GM23248 (cell line): ENCODE data around the gene ARSG.

Source experiments
- EZH2 ChIP-seq: fragments of 200-600 bp; sonication (generic); IDR thresholded peaks from 2 replicates; pipeline ENCODE4 v1.6.1; 2018; ENCODE audit warnings: antibody characterized with exemption, mild to moderate bottlenecking; ENCODE audit not compliant: insufficient read depth, poor library complexity, severe bottlenecking
- EZH2phosphoT487 ChIP-seq: fragments of 200-600 bp; sonication (generic); IDR thresholded peaks from 2 replicates; pipeline ENCODE4 v1.6.1; 2018; ENCODE audit warnings: antibody characterized with exemption, moderate library complexity, mild to moderate bottlenecking, low read depth; ENCODE audit not compliant: insufficient read depth

DNA sequence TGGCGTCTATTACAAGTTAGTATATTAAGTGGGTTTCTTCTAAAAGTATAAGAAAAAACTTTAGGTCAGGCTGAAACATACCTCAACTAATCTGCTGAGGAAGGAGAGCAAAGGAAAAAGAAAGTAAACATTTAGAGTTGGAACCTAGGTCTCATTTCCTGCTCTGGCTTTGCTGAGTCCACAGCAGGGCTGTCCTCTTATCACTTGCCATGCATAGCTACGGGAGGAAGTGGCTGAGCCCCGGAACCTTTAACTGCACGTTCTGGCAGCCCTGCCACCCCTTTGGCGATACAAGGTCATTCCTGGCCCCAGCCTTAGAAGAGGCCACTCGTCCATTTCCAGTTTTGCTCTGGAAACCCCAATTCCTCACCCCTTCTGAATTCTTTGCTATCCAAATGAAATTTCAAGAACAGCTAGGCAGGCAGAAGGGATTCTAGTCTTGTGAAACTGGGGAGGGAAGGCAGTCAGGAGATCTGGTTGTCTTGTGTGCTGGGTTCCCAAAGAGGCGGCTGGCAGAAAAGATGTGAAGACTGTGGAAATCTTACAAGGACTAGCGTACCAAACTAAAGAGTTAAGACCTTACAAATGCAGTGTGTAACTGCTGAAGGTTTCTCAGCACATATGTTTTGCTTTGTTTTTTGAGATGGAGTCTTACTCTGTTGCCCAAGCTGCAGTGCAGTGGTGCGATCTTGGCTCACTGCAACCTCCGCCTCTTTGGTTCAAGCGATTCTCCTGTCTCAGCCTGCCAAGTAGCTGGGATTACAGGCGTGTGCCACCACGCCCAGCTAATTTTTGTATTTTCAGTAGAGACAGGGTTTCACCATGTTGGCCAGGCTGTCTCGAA lies 146.9 kb downstream of the ARSG start:
- no peak for TF ChIP-seq EZH2phosphoT487
- TF ChIP-seq EZH2: no peak
